ENCODE data around the gene RAB33B. TPM values are rescaled to one million over a fixed set of nuclear protein-coding genes. Genes with fewer than 3 reads are reported as not detected.
A peak's percentile ranks its signal among the peaks of the same experiment; 100 is the strongest.

The RAB33B gene
- total and polyA plus RNA-seq, 8 donors, result 1.2 to 19.6 (median 4.1) TPM; not detected in 1

DNA sequence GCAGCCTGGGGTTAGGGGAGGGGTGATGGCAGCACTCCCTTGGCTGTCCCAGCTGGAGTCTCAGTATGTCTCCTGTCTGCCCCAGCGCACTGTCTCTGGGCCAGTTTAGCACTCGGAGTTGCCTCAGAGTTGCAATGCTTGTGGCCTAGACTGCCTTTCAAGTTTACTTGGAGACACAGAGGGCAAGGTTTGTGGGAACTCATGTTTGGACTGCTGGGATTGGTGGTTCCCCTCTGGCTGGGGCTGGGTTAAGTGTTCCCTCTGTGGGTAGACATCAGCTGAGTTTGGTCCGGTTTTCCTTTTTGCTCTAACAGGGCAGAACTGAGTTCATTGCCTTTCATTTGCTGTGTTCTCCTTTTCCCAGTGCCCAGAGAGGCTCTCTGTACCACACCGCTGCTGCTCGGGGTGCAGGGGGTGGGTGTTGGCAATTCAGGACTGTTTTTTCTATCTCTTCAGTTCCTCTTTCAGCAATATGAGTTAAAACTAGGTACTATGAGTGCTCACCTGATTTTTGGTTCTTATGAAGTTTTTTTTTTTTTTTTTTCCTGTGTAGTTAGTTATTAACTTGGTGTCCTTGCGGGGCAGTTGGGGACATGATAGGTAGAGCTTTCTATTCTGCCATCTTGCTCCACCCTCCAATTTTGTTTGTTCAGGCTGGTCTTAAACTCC lies 17.2 kb downstream of the RAB33B start:
- Histone ChIP-seq H3K4me1 (peaks cover 0 to 25% (median 14%) of the 10 kb centered on the region in 4 donors), H3K9me3 (peaks cover 0 to 8% (median 4%) of the 10 kb centered on the region in 4 donors), H3K4me3 (no peak overlapping the region), H3K27me3 (no peaks in the 10 kb centered on the region), H3K36me3 (peaks cover 7 to 26% (median 21%) of the 10 kb centered on the region in 4 donors), H3K27ac (no peak overlapping the region)
- TF ChIP-seq POLR2A (IDR thresholded peaks at IDR 0.05), result no peak
- TF ChIP-seq EP300 (IDR thresholded peaks at IDR 0.05), result no peak
- TF ChIP-seq POLR2AphosphoS5 (IDR thresholded peaks at IDR 0.05), result no peak
- TF ChIP-seq, protein P1, sequence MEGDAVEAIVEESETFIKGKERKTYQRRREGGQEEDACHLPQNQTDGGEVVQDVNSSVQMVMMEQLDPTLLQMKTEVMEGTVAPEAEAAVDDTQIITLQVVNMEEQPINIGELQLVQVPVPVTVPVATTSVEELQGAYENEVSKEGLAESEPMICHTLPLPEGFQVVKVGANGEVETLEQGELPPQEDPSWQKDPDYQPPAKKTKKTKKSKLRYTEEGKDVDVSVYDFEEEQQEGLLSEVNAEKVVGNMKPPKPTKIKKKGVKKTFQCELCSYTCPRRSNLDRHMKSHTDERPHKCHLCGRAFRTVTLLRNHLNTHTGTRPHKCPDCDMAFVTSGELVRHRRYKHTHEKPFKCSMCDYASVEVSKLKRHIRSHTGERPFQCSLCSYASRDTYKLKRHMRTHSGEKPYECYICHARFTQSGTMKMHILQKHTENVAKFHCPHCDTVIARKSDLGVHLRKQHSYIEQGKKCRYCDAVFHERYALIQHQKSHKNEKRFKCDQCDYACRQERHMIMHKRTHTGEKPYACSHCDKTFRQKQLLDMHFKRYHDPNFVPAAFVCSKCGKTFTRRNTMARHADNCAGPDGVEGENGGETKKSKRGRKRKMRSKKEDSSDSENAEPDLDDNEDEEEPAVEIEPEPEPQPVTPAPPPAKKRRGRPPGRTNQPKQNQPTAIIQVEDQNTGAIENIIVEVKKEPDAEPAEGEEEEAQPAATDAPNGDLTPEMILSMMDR (IDR thresholded peaks at IDR 0.05), result no peak
- 84 to 94% (median 92%) methylated on average over 6 of the region's 6 CpGs for WGBS, 5 donors
- DNase-seq, result no peak
- intact Hi-C loops (cut with DNase I; ENCODE audit: low total_unique reads), result no loop called here

DNA sequence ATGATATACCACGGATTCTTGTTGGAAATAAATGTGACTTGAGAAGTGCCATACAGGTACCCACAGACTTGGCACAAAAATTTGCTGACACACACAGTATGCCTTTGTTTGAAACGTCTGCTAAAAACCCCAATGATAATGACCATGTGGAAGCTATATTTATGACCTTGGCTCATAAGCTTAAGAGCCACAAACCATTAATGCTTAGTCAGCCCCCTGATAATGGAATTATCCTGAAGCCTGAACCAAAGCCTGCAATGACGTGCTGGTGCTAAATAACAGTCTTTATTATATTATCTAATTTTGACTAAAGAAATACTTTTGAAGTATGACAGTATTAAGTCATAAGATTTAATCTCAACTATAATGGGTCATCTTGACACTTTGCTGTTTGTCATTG lies 18.9 kb downstream of the RAB33B start:
- WGBS, 5 donors, result 74 to 86% (median 81%) methylated on average over 3 of the region's 3 CpGs
- H3K4me1 ChIP-seq, result peaks cover 0 to 25% (median 14%) of the 10 kb centered on the region in 4 donors
- H3K27ac ChIP-seq, result no peak overlapping the region
- H3K27me3 ChIP-seq, result no peaks in the 10 kb centered on the region
- H3K36me3 ChIP-seq, result peaks cover 7 to 26% (median 21%) of the 10 kb centered on the region in 4 donors
- intact Hi-C loops (cut with DNase I; ENCODE audit: low total_unique reads), result no loop called here
- TF ChIP-seq, protein P1 (IDR thresholded peaks at IDR 0.05), result no peak
- TF ChIP-seq POLR2A (IDR thresholded peaks at IDR 0.05), result no peak
- no peak for TF ChIP-seq POLR2AphosphoS5 (IDR thresholded peaks at IDR 0.05)
- no peak for TF ChIP-seq EP300 (IDR thresholded peaks at IDR 0.05)
- H3K4me3 ChIP-seq, result no peak overlapping the region
- peaks cover 0 to 8% (median 4%) of the 10 kb centered on the region in 4 donors for H3K9me3 ChIP-seq
- no peak for DNase-seq

DNA sequence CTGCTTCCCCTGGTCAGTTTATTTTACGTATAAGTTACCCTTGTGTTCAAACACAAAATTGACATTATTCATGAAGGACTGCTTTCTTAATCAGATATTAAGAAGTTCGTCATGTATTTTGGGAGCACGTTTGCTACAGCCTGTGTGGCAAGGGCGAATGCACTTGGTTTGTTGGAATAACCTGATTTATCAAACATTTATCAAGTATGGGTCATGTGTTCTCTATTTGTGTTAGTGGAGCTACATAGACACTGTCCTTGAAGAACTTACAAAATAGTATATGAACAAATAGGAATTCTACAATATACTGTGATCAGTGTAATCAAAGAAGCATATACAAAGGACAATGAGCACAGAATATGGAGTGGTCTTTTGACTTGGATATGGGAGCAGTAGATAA lies 22.4 kb downstream of the RAB33B start:
- Histone ChIP-seq H3K9me3 (no peaks in the 10 kb centered on the region), H3K4me3 (no peak overlapping the region), H3K36me3 (peaks cover 7 to 26% (median 21%) of the 10 kb centered on the region in 4 donors), H3K27me3 (no peaks in the 10 kb centered on the region), H3K27ac (no peak overlapping the region), H3K4me1 (peaks cover 0 to 5% (median under 1%) of the 10 kb centered on the region in 4 donors)
- WGBS, 5 donors, result 46 to 78% (median 62%) methylated on average over 4 of the region's 4 CpGs
- no peak for TF ChIP-seq POLR2AphosphoS5 (IDR thresholded peaks at IDR 0.05)
- TF ChIP-seq POLR2A (IDR thresholded peaks at IDR 0.05), result no peak
- TF ChIP-seq, protein P1 (IDR thresholded peaks at IDR 0.05), result no peak
- no peak for TF ChIP-seq EP300 (IDR thresholded peaks at IDR 0.05)
- no peak for DNase-seq
- intact Hi-C loops (cut with DNase I; ENCODE audit: low total_unique reads), result no loop called here

DNA sequence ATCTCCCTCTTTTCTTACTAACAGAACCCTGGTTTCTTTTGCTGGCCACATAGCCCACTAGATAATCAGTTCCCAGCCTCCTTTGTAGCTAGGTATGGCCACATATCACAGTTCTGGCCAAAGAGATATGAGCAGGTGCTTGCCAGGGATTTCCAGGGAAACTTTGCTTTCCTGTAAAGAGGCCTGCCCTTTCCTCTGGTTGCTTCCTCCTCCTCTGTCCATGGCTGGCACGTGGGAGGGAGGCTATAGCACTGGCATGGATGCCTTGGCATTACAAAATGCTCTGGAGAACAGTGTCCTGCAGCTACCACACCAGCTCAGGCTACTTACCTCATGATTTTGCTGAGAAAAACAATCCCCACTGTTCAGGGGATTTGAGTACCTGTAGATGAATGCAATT lies 27.5 kb downstream of the RAB33B start:
- WGBS, 5 donors, result 8 to 50% (median 33%) methylated on average over 1 of the region's 1 CpG
- no peaks in the 10 kb centered on the region for H3K27me3 ChIP-seq
- H3K4me1 ChIP-seq, result peaks cover 0 to 7% (median 2%) of the 10 kb centered on the region in 4 donors
- no peaks in the 10 kb centered on the region for H3K36me3 ChIP-seq
- H3K4me3 ChIP-seq, result no peak overlapping the region
- DNase-seq, result no peak
- intact Hi-C loops (cut with DNase I; ENCODE audit: low total_unique reads), result no loop called here
- no peaks in the 10 kb centered on the region for H3K9me3 ChIP-seq
- TF ChIP-seq POLR2AphosphoS5 (IDR thresholded peaks at IDR 0.05), result peak in 1 of 3 donors; percentile 37
- TF ChIP-seq, protein P1 (IDR thresholded peaks at IDR 0.05), result no peak
- H3K27ac ChIP-seq, result no peak overlapping the region

Data from stomach (tissue), 9 donors.